ENCODE results near the gene BICC1.

The BICC1 gene

DNA sequence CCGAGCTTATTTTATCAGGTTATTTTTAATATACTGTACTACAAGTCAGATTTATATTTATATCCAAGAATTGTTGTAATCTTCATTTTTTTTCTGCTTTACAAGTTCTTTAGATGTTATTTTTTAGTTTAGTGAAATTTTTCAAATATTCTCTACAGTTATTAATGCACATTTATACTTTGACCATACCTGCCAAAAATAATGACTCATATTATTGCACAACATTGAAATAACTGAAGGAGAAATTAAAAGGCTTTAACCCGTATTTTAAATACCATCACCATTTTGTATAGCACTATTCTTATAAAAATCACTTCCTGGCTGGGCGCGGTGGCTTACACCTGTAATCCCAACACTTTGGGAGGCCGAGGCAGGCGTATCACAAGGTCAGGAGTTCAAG lies 278.5 kb downstream of the BICC1 start:
- TF ChIP-seq, protein P1, sequence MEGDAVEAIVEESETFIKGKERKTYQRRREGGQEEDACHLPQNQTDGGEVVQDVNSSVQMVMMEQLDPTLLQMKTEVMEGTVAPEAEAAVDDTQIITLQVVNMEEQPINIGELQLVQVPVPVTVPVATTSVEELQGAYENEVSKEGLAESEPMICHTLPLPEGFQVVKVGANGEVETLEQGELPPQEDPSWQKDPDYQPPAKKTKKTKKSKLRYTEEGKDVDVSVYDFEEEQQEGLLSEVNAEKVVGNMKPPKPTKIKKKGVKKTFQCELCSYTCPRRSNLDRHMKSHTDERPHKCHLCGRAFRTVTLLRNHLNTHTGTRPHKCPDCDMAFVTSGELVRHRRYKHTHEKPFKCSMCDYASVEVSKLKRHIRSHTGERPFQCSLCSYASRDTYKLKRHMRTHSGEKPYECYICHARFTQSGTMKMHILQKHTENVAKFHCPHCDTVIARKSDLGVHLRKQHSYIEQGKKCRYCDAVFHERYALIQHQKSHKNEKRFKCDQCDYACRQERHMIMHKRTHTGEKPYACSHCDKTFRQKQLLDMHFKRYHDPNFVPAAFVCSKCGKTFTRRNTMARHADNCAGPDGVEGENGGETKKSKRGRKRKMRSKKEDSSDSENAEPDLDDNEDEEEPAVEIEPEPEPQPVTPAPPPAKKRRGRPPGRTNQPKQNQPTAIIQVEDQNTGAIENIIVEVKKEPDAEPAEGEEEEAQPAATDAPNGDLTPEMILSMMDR (IDR thresholded peaks at IDR 0.05; ENCODE audit: low read depth, low read length), result no peak
- in situ Hi-C loops (cut with HindIII; ENCODE audit: low sequenced_read_pairs), result no loop called here
- no peak overlapping the region for H3K4me3 ChIP-seq (ENCODE audit: low read depth, low read length)
- peak; percentile 32 for DNase-seq (ENCODE audit: low read depth, low spot score)

GRCh38 chr10:58795560-58795959 lies 282.9 kb downstream of the BICC1 start:
- in situ Hi-C loops (cut with HindIII; ENCODE audit: low sequenced_read_pairs), result no loop called here
- DNase-seq (ENCODE audit: low read depth, low spot score), result no peak
- TF ChIP-seq, protein P1 (IDR thresholded peaks at IDR 0.05; ENCODE audit: low read depth, low read length), result no peak
- H3K4me3 ChIP-seq (ENCODE audit: low read depth, low read length), result no peak overlapping the region

DNA sequence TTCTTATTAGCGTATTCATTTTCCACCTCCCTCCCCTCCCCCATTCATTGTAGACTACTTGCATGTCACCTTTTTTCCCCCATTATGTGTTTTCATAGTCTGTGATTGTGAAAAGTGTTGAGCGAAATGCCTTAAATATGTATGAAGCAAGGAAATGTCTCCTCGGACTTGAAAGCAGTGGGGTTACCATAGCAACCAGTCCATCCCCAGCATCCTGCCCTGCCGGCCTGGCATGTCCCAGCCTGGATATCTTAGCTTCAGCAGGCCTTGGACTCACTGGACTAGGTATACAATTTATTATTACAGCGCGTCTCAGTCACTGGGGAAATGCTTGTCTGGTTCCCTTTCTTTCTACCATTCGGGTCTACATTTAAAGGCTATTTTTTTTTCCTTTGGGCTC lies 283.6 kb downstream of the BICC1 start:
- TF ChIP-seq, protein P1 (IDR thresholded peaks at IDR 0.05; ENCODE audit: low read depth, low read length), result no peak
- in situ Hi-C loops (cut with HindIII; ENCODE audit: low sequenced_read_pairs), result no loop called here

GRCh38 chr10:58796824-58797223 lies 284.2 kb downstream of the BICC1 start:
- DNase-seq (ENCODE audit: low read depth, low spot score), result no peak
- no peak overlapping the region for H3K4me3 ChIP-seq (ENCODE audit: low read depth, low read length)
- TF ChIP-seq, protein P1 (IDR thresholded peaks at IDR 0.05; ENCODE audit: low read depth, low read length), result no peak
- in situ Hi-C loops (cut with HindIII; ENCODE audit: low sequenced_read_pairs), result no loop called here

More for the DNA sequence above, 283.6 kb downstream of the BICC1 start:
- DNase-seq (ENCODE audit: low read depth, low spot score), result peak; percentile 13
- no peak overlapping the region for H3K4me3 ChIP-seq (ENCODE audit: low read depth, low read length)

GRCh38 chr10:58797356-58797755 lies 284.7 kb downstream of the BICC1 start:
- in situ Hi-C loops (cut with HindIII; ENCODE audit: low sequenced_read_pairs), result no loop called here
- TF ChIP-seq, protein P1 (IDR thresholded peaks at IDR 0.05; ENCODE audit: low read depth, low read length), result no peak
- no peak overlapping the region for H3K4me3 ChIP-seq (ENCODE audit: low read depth, low read length)
- peak; percentile 36 for DNase-seq (ENCODE audit: low read depth, low spot score)

DNA sequence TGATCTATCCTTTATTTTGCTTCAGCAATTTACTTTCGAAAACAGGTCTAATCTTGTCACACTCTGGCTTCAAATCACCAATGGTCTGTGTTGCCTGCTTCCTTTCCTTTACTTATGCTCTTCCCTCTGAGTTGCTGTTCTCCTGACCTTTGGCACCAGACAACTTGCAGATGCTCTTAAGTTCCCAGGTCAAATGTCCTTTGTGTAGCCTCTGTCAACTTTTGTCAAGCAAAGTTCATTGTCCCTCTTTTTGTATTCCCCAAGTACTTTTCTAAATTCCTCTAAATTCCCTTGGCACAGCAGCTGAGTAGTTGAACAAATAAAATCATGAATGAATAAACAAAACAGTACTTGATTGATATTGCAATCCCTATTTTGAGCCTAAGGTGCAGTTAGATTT lies 289.4 kb downstream of the BICC1 start:
- no peak for DNase-seq (ENCODE audit: low read depth, low spot score)
- TF ChIP-seq, protein P1 (IDR thresholded peaks at IDR 0.05; ENCODE audit: low read depth, low read length), result no peak
- in situ Hi-C loops (cut with HindIII; ENCODE audit: low sequenced_read_pairs), result no loop called here
- no peak overlapping the region for H3K4me3 ChIP-seq (ENCODE audit: low read depth, low read length)

DNA sequence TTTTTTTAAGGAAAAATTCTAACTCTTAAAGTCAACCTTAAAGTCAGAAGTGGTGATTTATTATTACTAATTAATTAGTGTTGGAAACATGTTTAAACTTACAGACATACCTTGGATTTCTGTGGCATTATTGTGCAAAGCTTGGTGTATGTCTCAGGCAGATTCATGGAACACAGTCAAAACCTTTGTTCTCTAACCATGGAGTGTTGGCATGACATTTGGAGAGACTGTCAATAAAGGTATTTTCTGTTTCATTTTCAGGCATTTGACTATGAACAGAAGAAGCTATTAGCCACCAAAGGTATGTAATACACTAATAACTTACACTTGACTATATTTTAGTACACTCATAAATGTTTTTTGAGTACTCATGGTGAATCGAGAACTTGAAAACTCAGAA lies 293.7 kb downstream of the BICC1 start:
- in situ Hi-C loops (cut with HindIII; ENCODE audit: low sequenced_read_pairs), result no loop called here
- no peak overlapping the region for H3K4me3 ChIP-seq (ENCODE audit: low read depth, low read length)
- no peak for DNase-seq (ENCODE audit: low read depth, low spot score)
- TF ChIP-seq, protein P1 (IDR thresholded peaks at IDR 0.05; ENCODE audit: low read depth, low read length), result no peak

Data from astrocyte of the spinal cord (primary cell).